ENCODE data around the gene POLR3A. TPM values are rescaled to one million over a fixed set of nuclear protein-coding genes. Genes with fewer than 3 reads are reported as not detected.
A peak's percentile ranks its signal among the peaks of the same experiment; 100 is the strongest.
"Not testable (repeated sequence)": the region's sequence is repeated elsewhere in the genome, so short reads cannot be mapped to it uniquely, and the experiment has no call there.

Gene POLR3A
- total and polyA plus RNA-seq, 2 experiments from 2014 or later = 16.8 to 19.5 TPM

DNA sequence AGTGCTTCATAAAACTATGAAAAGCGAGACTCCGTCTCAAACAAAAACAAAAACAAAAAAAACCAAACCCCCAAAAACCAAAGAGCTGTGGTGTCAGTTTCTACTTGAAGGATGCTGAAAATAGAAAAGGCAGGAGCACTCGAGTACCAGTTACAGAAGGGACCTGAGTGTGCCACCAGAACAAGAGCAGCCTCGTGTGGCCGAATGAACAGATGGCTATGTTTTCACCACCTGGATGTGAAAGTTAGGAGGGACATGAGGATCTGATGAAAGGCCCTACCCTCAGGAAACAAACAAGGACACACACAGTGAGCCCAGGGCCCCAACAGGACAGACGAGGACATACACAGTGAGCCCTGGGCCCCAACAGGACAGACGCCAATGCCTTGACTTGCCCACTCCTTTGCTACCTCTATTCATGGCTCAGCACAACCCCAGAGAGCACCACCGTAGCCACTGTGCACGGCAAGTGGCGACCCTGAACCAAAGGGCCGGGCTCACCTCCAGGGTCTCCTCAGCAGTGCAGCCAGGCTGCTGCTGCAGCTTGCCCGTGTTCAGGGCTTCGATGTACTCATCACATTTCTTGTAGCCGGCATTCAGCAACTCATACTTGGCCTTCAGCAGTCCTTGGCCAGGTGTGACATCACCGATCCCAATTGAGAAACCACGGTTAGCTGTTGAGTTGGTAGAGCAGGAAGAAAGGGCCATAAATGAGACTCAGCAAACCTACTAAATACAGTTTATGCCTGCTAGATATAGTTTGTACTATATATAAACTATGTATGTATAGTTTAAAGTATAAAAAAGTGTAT lies 24.9 kb downstream of the POLR3A start:
- Histone ChIP-seq H3K27ac (no peak overlapping the region), H3K27me3 (no peaks in the 10 kb centered on the region), H3K4me3 (no peak overlapping the region), H3K4me1 (ENCODE audit: low read depth) (no peaks in the 10 kb centered on the region), H3K9me3 (ENCODE audit: low read depth) (no peaks in the 10 kb centered on the region), H3K36me3 (peaks cover 76% of the 10 kb centered on the region)
- TF ChIP-seq, protein P1, sequence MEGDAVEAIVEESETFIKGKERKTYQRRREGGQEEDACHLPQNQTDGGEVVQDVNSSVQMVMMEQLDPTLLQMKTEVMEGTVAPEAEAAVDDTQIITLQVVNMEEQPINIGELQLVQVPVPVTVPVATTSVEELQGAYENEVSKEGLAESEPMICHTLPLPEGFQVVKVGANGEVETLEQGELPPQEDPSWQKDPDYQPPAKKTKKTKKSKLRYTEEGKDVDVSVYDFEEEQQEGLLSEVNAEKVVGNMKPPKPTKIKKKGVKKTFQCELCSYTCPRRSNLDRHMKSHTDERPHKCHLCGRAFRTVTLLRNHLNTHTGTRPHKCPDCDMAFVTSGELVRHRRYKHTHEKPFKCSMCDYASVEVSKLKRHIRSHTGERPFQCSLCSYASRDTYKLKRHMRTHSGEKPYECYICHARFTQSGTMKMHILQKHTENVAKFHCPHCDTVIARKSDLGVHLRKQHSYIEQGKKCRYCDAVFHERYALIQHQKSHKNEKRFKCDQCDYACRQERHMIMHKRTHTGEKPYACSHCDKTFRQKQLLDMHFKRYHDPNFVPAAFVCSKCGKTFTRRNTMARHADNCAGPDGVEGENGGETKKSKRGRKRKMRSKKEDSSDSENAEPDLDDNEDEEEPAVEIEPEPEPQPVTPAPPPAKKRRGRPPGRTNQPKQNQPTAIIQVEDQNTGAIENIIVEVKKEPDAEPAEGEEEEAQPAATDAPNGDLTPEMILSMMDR (IDR thresholded peaks at IDR 0.05; ENCODE audit: low read depth, low read length) = no peak
- peak in 1 of 2 donors; percentile 42 for DNase-seq (ENCODE audit: low read depth in 1 of 2, low spot score in 1 of 2)

DNA sequence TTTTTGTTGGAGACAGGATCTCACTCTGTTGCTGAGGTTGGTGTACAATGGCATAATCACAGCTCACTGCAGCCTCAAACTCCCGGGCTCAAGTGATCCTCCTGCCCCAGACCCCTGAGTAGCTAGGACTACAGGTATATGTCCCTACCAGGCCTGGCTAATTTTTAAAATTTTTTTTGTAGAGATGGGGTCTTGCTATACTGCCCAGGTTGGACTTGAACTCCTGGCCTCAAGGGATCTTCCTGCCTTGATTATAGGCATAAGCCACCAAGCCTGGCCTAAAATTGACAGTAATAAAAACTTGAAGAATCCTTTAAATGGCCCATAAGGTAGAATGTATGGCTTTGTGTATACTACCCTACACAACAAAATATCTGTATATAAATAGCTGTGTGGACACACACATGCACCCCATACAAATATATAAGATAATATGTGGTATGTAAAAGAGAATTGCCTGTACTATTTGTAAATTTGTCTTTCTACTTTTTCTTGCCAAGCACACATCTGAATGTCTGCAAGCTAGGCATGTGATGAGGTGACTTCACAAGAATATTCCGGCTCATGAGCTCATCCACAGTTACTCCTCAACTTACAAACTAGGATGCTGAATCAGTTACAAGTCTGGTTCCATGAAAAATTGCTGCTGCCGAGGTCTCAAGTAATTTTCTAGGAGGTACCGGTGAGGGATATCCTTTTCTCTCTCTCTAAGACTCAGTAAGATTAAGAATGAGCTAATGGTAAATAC lies 26.6 kb downstream of the POLR3A start:
- no peak for DNase-seq (ENCODE audit: low read depth in 1 of 2, low spot score in 1 of 2)
- Histone ChIP-seq H3K27ac (no peak overlapping the region), H3K9me3 (ENCODE audit: low read depth) (no peaks in the 10 kb centered on the region), H3K4me1 (ENCODE audit: low read depth) (no peaks in the 10 kb centered on the region), H3K27me3 (no peaks in the 10 kb centered on the region), H3K36me3 (peaks cover 71% of the 10 kb centered on the region), H3K4me3 (no peak overlapping the region)
- TF ChIP-seq, protein P1 (IDR thresholded peaks at IDR 0.05; ENCODE audit: low read depth, low read length) = no peak

DNA sequence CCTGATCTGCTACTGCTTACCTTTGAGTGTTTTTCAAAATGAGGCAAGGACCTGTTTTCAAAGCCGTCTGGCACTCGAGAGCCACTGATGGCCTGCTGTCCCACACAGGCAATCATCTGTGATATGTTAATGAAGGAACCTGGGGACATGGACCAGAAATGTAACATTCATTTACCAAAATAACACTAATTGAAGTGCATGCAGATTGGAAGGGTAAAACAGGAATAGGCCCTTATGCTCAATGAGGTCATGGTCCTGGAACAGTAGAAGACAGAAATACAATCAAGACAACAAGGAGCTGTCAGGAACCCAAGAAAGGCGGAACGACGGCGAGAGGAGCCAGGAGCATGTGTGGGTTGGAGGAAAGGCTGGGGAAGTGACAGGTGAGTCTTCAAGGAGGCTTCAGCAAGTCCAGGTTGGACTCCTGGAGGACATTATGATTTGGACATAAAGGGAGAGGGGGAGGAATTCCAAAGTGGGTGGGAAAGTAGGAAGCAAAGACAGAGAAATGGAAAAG lies 28.3 kb downstream of the POLR3A start:
- Histone ChIP-seq H3K27me3 (no peaks in the 10 kb centered on the region), H3K36me3 (peaks cover 61% of the 10 kb centered on the region)
- TF ChIP-seq, protein P1 (IDR thresholded peaks at IDR 0.05; ENCODE audit: low read depth, low read length) = no peak

DNA sequence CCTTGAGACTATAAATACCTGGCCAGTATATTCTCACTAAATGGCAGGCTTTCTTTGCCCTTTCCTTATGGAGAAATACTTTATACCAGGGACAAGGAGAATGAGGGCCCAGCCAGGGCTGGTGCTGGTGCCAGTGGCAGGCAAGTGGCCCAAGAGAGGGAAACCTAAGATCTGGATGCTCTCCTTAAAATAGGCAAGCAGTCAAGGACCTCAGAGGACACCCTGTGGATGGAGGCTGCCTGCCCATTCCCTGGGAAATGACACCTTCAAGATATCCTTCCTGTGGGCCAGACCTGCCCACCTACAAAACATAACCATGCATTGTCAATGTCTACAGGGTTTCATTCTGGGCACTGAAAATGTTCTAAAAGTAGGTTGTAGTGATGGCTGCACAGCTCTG lies 29.1 kb downstream of the POLR3A start:
- H3K4me1 ChIP-seq (ENCODE audit: low read depth) = no peaks in the 10 kb centered on the region
- TF ChIP-seq, protein P1 (IDR thresholded peaks at IDR 0.05; ENCODE audit: low read depth, low read length) = no peak
- no peaks in the 10 kb centered on the region for H3K9me3 ChIP-seq (ENCODE audit: low read depth)
- no peak overlapping the region for H3K27ac ChIP-seq
- no peak overlapping the region for H3K4me3 ChIP-seq
- H3K27me3 ChIP-seq = no peaks in the 10 kb centered on the region
- no peak for DNase-seq (ENCODE audit: low read depth in 1 of 2, low spot score in 1 of 2)
- peaks cover 55% of the 10 kb centered on the region for H3K36me3 ChIP-seq

More for the DNA sequence above, 28.3 kb downstream of the POLR3A start:
- Histone ChIP-seq H3K4me3 (no peak overlapping the region), H3K27ac (no peak overlapping the region), H3K4me1 (ENCODE audit: low read depth) (no peaks in the 10 kb centered on the region), H3K9me3 (ENCODE audit: low read depth) (no peaks in the 10 kb centered on the region)
- DNase-seq (ENCODE audit: low read depth in 1 of 2, low spot score in 1 of 2) = no peak

DNA sequence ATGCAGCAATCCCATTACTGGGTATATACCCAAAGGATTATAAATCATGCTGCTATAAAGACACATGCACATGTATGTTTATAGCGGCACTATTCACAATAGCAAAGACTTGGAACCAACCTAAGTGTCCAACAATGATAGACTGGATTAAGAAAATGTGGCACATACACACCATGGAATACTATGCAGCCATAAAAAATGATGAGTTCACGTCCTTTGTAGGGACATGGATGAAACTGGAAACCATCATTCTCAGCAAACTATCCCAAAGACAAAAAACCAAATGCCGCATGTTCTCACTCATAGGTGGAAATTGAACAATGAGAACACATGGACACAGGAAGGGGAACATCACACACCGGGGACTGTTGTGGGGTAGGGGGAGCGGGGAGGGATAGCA lies 30.5 kb downstream of the POLR3A start:
- DNase-seq (ENCODE audit: low read depth in 1 of 2, low spot score in 1 of 2); H3K27ac ChIP-seq; H3K27me3 ChIP-seq; H3K4me1 ChIP-seq (ENCODE audit: low read depth); H3K9me3 ChIP-seq (ENCODE audit: low read depth); H3K4me3 ChIP-seq: not testable (repeated sequence)
- H3K36me3 ChIP-seq = peaks cover 50% of the 10 kb centered on the region

DNA sequence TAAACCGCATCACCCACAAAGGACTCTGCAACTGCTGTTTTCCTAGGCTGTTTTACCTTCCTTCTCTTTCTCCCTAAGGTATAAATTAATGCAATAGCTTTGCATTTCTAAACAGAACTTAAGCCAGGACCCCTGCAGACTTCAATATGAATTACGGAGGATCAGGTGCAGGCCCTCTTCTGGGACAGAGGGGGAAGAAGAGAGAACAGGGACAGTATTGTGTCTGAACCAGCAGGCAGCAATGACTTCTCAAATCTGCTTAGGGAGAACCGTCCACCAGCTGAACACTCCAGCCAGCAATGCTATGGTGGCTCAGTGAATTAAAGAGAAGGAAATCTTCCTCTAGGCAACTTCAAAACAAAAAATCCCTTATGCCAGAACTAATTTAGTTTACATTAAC lies 35.7 kb downstream of the POLR3A start:
- H3K36me3 ChIP-seq = peaks cover 39% of the 10 kb centered on the region
- no peak overlapping the region for H3K27ac ChIP-seq
- no peaks in the 10 kb centered on the region for H3K27me3 ChIP-seq
- no peaks in the 10 kb centered on the region for H3K9me3 ChIP-seq (ENCODE audit: low read depth)
- TF ChIP-seq, protein P1 (IDR thresholded peaks at IDR 0.05; ENCODE audit: low read depth, low read length) = no peak
- no peak overlapping the region for H3K4me3 ChIP-seq
- H3K4me1 ChIP-seq (ENCODE audit: low read depth) = no peaks in the 10 kb centered on the region
- DNase-seq (ENCODE audit: low read depth in 1 of 2, low spot score in 1 of 2) = no peak

All from cardiac muscle cell (in vitro differentiated cells and primary cell).